HepG2 (cell line): ENCODE data around the gene TRAPPC1. TPM values are rescaled to one million over a fixed set of nuclear protein-coding genes. Genes with fewer than 3 reads are reported as not detected.

ENCODE experiments used
- ATF7-NPFF ChIP-seq: sonication (generic); formaldehyde crosslinking; IDR thresholded peaks from 2 replicates; pipeline ENCODE4 v1.8.1; 2023; ENCODE audit warnings: mild to moderate bottlenecking, low read depth, missing genetic modification reagents, moderate library complexity
- CBX1 ChIP-seq: IDR thresholded peaks from one replicate; pipeline ENCODE4 v1.6.1; 2016; ENCODE audit warnings: antibody characterized with exemption, low read depth
- DNMT1 ChIP-seq: sonication (generic); formaldehyde crosslinking; IDR thresholded peaks from 2 replicates; pipeline ENCODE4 v1.5.1; 2020; ENCODE audit warnings: mild to moderate bottlenecking, missing genetic modification reagents
- EEA1 ChIP-seq: sonication (generic); formaldehyde crosslinking; IDR thresholded peaks from 2 replicates; pipeline ENCODE4 v1.5.1; 2020; ENCODE audit warnings: mild to moderate bottlenecking, missing genetic modification reagents, borderline replicate concordance
- HMG20A ChIP-seq: IDR thresholded peaks from 2 replicates; pipeline ENCODE4 v1.6.1; 2016; ENCODE audit warnings: borderline replicate concordance
- HNF4G ChIP-seq, 2 experiments: sonication (generic) in 1 of 2; formaldehyde crosslinking in 1 of 2; IDR thresholded peaks; 2 replicates each; pipeline versions ENCODE4 v1.4.0 to v1.6.1; 2011 to 2020; ENCODE audit warnings: borderline replicate concordance in 2 of 2, low read depth in 2 of 2, mild to moderate bottlenecking in 2 of 2, low read length in 1 of 2, missing genetic modification reagents in 1 of 2, moderate library complexity in 1 of 2
- JDP2 ChIP-seq: sonication (generic); formaldehyde crosslinking; IDR thresholded peaks from 2 replicates; pipeline ENCODE4 v1.8.1; 2022; ENCODE audit warnings: missing genetic modification reagents, borderline replicate concordance
- KLF16 ChIP-seq, 2 experiments: sonication (generic) in 1 of 2; formaldehyde crosslinking in 1 of 2; IDR thresholded peaks; 2 replicates each; pipeline versions ENCODE4 v1.6.1 to v1.8.0; 2016 to 2023; ENCODE audit warnings: missing genetic modification reagents in 2 of 2, missing compliant biosample characterization in 1 of 2
- MED1 ChIP-seq: sonication (generic); formaldehyde crosslinking; IDR thresholded peaks from 2 replicates; pipeline ENCODE4 v1.4.0; 2020; ENCODE audit warnings: missing genetic modification reagents
- MEF2D ChIP-seq: sonication (generic); formaldehyde crosslinking; IDR thresholded peaks from 2 replicates; pipeline ENCODE4 v1.5.1; 2020; ENCODE audit warnings: mild to moderate bottlenecking, missing genetic modification reagents
- POLR2A ChIP-seq, 2 experiments: IDR thresholded peaks; 2 replicates each; pipeline ENCODE4 v1.6.1; 2011; ENCODE audit warnings: low read depth in 2 of 2, low read length in 2 of 2, mild to moderate bottlenecking in 1 of 2, moderate library complexity in 1 of 2; ENCODE audit not compliant: insufficient read depth in 1 of 2
- RBM39 ChIP-seq: fragments of 200-400 bp; formaldehyde crosslinking; IDR thresholded peaks from one replicate; pipeline ENCODE4 v1.6.1; 2018; ENCODE audit warnings: antibody characterized with exemption, mild to moderate bottlenecking, low read depth, low read length; ENCODE audit not compliant: poor library complexity, severe bottlenecking
- SIX4 ChIP-seq: sonication (generic); formaldehyde crosslinking; IDR thresholded peaks from 2 replicates; pipeline ENCODE4 v1.4.0; 2020; ENCODE audit warnings: missing genetic modification reagents
- SRY ChIP-seq: sonication (generic); formaldehyde crosslinking; IDR thresholded peaks from 2 replicates; pipeline ENCODE4 v1.8.0; 2022; ENCODE audit warnings: mild to moderate bottlenecking, missing genetic modification reagents
- TCF7L2 ChIP-seq: IDR thresholded peaks from 2 replicates; pipeline ENCODE4 v1.6.1; 2011; ENCODE audit warnings: mild to moderate bottlenecking, low read depth, low read length, moderate library complexity
- XRCC5 ChIP-seq: fragments of 200-400 bp; formaldehyde crosslinking; optimal IDR thresholded peaks from 2 replicates; pipeline ENCODE3; 2017; ENCODE audit warnings: mild to moderate bottlenecking, low read length
- YEATS4 ChIP-seq: sonication (generic); formaldehyde crosslinking; IDR thresholded peaks from 2 replicates; pipeline ENCODE4 v1.4.0; 2020; ENCODE audit warnings: missing genetic modification reagents, borderline replicate concordance
- polyA plus RNA-seq, 8 experiments: library from polyadenylated mRNA; depleted of rRNA in 3 of 8; stranded (reverse) in 7 of 8; unstranded in 1 of 8; fragments of >200 nt; fragmentation: Illumina TruSeq in 4 of 8; extraction: Trizol in 4 of 8; gene quantifications; 2 replicates each; pipeline versions ENCODE4 v1.2.1 to v1.2.3, GENCODE V29; 2011 to 2016; ENCODE audit warnings: low read depth in 4 of 8, missing spikeins in 1 of 8, mixed read lengths in 1 of 8; ENCODE audit not compliant: insufficient read depth in 1 of 8
- total RNA-seq, 5 experiments: library from RNA; depleted of rRNA; stranded (reverse); fragments of >200 nt; fragmentation: Illumina TruSeq; extraction: Trizol; gene quantifications; 2 replicates each; pipeline ENCODE4 v1.2.3, GENCODE V29; 2016; ENCODE audit warnings: low read depth in 1 of 5
- TF ChIP-seq, protein P1 (sequence below): IDR thresholded peaks from 2 replicates; pipeline ENCODE4 v1.6.1; 2012; ENCODE audit warnings: inconsistent platforms
- TF ChIP-seq, protein P2 (sequence below): sonication (generic); formaldehyde crosslinking; IDR thresholded peaks from 2 replicates; pipeline ENCODE4 v1.8.1; 2023; ENCODE audit warnings: mild to moderate bottlenecking, inconsistent platforms, moderate library complexity, missing genetic modification reagents, borderline replicate concordance
- TF ChIP-seq, protein P3 (sequence below): sonication (generic); formaldehyde crosslinking; IDR thresholded peaks from 2 replicates; pipeline ENCODE4 v1.8.0; 2023; ENCODE audit warnings: mild to moderate bottlenecking, missing genetic modification reagents
- TF ChIP-seq, protein P4 (sequence below): sonication (generic); formaldehyde crosslinking; conservative IDR thresholded peaks from 2 replicates; pipeline ENCODE4 v1.4.0; 2020; ENCODE audit warnings: missing genetic modification reagents
- TF ChIP-seq, protein P5 (sequence below): IDR thresholded peaks from 2 replicates; pipeline ENCODE4 v1.4.0; 2020; ENCODE audit warnings: mild to moderate bottlenecking, missing genetic modification reagents

TRAPPC1 gene
- total and polyA plus RNA-seq, 2 of the 13 experiments (the other 11 are each of a cell fraction or from before 2014, with no cell fraction given): 28.1 to 44.9 TPM

DNA sequence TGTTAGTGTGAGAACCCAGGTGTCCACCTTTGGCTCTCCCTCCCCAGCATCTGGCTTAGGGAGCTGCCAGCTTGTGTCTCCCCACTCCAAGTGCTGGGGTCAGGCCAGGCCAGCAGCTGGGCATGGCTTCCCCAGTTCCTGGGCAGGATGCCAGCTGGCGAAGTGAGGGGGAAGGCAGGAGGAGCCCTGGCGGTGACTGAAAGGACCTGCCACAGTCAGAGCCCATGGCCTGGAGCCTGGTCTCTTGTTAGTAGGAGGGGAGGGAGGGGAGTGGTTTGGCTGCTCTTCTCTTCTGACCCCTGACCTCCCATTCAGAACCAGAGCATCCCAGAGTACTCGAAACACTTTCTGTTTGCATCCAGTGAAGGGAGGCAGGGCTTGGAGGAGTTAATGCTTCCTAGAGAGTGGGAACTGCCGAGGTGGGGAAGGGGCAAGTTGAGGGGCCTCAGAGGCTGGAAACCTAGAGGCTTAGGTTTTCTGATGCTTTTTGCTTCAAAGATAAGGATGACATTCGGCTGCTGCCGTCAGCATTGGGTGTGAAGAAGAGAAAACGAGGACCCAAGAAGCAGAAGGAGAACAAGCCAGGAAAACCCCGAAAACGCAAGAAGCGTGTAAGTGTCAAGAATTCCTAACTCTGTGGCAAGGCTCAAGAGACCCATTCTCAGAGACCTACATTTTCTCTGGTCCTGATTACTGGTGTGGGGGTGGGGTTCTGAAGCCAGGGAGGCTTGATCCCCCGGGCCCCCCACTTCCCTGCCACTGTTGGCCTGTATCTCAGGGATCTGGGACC is 42.4 kb downstream of the TRAPPC1 start (continued):
- TF ChIP-seq, protein P1, sequence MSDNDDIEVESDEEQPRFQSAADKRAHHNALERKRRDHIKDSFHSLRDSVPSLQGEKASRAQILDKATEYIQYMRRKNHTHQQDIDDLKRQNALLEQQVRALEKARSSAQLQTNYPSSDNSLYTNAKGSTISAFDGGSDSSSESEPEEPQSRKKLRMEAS: peak; percentile 38; the same call in 1 of the 2 replicates
- TF ChIP-seq, protein P2, sequence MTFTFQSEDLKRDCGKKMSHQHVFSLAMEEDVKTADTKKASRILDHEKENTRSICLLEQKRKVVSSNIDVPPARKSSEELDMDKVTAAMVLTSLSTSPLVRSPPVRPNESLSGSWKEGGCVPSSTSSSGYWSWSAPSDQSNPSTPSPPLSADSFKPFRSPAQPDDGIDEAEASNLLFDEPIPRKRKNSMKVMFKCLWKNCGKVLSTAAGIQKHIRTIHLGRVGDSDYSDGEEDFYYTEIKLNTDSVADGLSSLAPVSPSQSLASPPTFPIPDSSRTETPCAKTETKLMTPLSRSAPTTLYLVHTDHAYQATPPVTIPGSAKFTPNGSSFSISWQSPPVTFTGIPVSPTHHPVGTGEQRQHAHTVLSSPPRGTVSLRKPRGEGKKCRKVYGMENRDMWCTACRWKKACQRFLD (CRISPR knock-in tag): no peak
- TF ChIP-seq MEF2D (no peak), XRCC5 (no peak), MED1 (CRISPR knock-in tag) (no peak), RBM39 (no peak), SRY (CRISPR knock-in tag) (no peak), JDP2 (CRISPR knock-in tag) (no peak), ATF7-NPFF (CRISPR knock-in tag) (no peak), EEA1 (CRISPR knock-in tag) (no peak), HNF4G (IDR thresholded peaks at IDR 0.05; ENCODE audit: borderline replicate concordance, low read depth, low read length) (no peak), HNF4G (CRISPR knock-in tag; IDR thresholded peaks at IDR 0.05; ENCODE audit: borderline replicate concordance, low read depth) (no peak), YEATS4 (CRISPR knock-in tag) (no peak), SIX4 (no peak), TCF7L2 (no peak), DNMT1 (no peak), POLR2A (IDR thresholded peaks at IDR 0.05; ENCODE audit: insufficient read depth in 1 of 2, low read depth in 2 of 2, low read length in 2 of 2) (no peak), HMG20A (CRISPR knock-in tag) (no peak), KLF16 (CRISPR knock-in tag; IDR thresholded peaks at IDR 0.05) (no peak), CBX1 (no peak)
- TF ChIP-seq, protein P3, sequence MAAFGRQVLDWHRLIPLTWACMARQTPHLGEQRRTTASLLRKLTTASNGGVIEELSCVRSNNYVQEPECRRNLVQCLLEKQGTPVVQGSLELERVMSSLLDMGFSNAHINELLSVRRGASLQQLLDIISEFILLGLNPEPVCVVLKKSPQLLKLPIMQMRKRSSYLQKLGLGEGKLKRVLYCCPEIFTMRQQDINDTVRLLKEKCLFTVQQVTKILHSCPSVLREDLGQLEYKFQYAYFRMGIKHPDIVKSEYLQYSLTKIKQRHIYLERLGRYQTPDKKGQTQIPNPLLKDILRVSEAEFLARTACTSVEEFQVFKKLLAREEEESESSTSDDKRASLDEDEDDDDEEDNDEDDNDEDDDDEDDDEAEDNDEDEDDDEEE (CRISPR knock-in tag): no peak
- TF ChIP-seq, protein P4, sequence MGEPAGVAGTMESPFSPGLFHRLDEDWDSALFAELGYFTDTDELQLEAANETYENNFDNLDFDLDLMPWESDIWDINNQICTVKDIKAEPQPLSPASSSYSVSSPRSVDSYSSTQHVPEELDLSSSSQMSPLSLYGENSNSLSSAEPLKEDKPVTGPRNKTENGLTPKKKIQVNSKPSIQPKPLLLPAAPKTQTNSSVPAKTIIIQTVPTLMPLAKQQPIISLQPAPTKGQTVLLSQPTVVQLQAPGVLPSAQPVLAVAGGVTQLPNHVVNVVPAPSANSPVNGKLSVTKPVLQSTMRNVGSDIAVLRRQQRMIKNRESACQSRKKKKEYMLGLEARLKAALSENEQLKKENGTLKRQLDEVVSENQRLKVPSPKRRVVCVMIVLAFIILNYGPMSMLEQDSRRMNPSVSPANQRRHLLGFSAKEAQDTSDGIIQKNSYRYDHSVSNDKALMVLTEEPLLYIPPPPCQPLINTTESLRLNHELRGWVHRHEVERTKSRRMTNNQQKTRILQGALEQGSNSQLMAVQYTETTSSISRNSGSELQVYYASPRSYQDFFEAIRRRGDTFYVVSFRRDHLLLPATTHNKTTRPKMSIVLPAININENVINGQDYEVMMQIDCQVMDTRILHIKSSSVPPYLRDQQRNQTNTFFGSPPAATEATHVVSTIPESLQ (CRISPR knock-in tag): no peak
- TF ChIP-seq, protein P5, sequence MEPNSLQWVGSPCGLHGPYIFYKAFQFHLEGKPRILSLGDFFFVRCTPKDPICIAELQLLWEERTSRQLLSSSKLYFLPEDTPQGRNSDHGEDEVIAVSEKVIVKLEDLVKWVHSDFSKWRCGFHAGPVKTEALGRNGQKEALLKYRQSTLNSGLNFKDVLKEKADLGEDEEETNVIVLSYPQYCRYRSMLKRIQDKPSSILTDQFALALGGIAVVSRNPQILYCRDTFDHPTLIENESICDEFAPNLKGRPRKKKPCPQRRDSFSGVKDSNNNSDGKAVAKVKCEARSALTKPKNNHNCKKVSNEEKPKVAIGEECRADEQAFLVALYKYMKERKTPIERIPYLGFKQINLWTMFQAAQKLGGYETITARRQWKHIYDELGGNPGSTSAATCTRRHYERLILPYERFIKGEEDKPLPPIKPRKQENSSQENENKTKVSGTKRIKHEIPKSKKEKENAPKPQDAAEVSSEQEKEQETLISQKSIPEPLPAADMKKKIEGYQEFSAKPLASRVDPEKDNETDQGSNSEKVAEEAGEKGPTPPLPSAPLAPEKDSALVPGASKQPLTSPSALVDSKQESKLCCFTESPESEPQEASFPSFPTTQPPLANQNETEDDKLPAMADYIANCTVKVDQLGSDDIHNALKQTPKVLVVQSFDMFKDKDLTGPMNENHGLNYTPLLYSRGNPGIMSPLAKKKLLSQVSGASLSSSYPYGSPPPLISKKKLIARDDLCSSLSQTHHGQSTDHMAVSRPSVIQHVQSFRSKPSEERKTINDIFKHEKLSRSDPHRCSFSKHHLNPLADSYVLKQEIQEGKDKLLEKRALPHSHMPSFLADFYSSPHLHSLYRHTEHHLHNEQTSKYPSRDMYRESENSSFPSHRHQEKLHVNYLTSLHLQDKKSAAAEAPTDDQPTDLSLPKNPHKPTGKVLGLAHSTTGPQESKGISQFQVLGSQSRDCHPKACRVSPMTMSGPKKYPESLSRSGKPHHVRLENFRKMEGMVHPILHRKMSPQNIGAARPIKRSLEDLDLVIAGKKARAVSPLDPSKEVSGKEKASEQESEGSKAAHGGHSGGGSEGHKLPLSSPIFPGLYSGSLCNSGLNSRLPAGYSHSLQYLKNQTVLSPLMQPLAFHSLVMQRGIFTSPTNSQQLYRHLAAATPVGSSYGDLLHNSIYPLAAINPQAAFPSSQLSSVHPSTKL: peak; percentile 34; the same call in 1 of the 2 replicates
